ENCODE data around the gene TMEM214.

Gene TMEM214

GRCh38 chr2:27060323-27060722 lies 27.6 kb downstream of the TMEM214 start:
- TF ChIP-seq SPI1 (IDR thresholded peaks at IDR 0.05; ENCODE audit: borderline replicate concordance, low read depth) (no peak), GABPA (IDR thresholded peaks at IDR 0.05; ENCODE audit: low read depth) (no peak)
- H3K4me3 ChIP-seq (replicated peaks; ENCODE audit: insufficient read depth, low read length) = no peak overlapping the region
- DNase-seq (ENCODE audit: low read depth in 1 of 2, low spot score in 1 of 2) = no peak

GRCh38 chr2:27065128-27065527 lies 32.4 kb downstream of the TMEM214 start:
- Histone ChIP-seq H3K27ac (replicated peaks) (no peak overlapping the region), H3K4me3 (replicated peaks; ENCODE audit: insufficient read depth, low read length) (no peak overlapping the region), H3K27me3 (ENCODE audit: insufficient read depth, poor library complexity, severe bottlenecking) (no peaks in the 10 kb centered on the region)
- TF ChIP-seq GABPA (IDR thresholded peaks at IDR 0.05; ENCODE audit: low read depth) (no peak), POLR2AphosphoS5 (IDR thresholded peaks at IDR 0.05; ENCODE audit: low read depth) (no peak), REST (IDR thresholded peaks at IDR 0.05; ENCODE audit: insufficient replicate concordance, low read depth) (no peak), SPI1 (IDR thresholded peaks at IDR 0.05; ENCODE audit: borderline replicate concordance, low read depth) (no peak), CTCF (IDR thresholded peaks at IDR 0.05; ENCODE audit: insufficient read depth, low read length) (no peak)
- DNase-seq (ENCODE audit: low read depth in 1 of 2, low spot score in 1 of 2) = no peak

More at GRCh38 chr2:27060323-27060722, 27.6 kb downstream of the TMEM214 start:
- no peaks in the 10 kb centered on the region for H3K27me3 ChIP-seq (ENCODE audit: insufficient read depth, poor library complexity, severe bottlenecking)
- H3K27ac ChIP-seq (replicated peaks) = no peak overlapping the region

- TF ChIP-seq CTCF (IDR thresholded peaks at IDR 0.05; ENCODE audit: insufficient read depth, low read length) (no peak), GABPA (IDR thresholded peaks at IDR 0.05; ENCODE audit: low read depth) (no peak), SPI1 (IDR thresholded peaks at IDR 0.05; ENCODE audit: borderline replicate concordance, low read depth) (no peak), REST (IDR thresholded peaks at IDR 0.05; ENCODE audit: insufficient replicate concordance, low read depth) (no peak), POLR2AphosphoS5 (IDR thresholded peaks at IDR 0.05; ENCODE audit: low read depth) (no peak)
- no peak for DNase-seq (ENCODE audit: low read depth in 1 of 2, low spot score in 1 of 2)
- H3K27ac ChIP-seq (replicated peaks) = no peak overlapping the region
- H3K27me3 ChIP-seq (ENCODE audit: insufficient read depth, poor library complexity, severe bottlenecking) = no peaks in the 10 kb centered on the region
- H3K4me3 ChIP-seq (replicated peaks; ENCODE audit: insufficient read depth, low read length) = no peak overlapping the region
These were observed 34.6 kb downstream of the TMEM214 start for GRCh38 chr2:27067385-27067784.

- DNase-seq (ENCODE audit: low read depth in 1 of 2, low spot score in 1 of 2) = no peak
- Histone ChIP-seq H3K27ac (replicated peaks) (no peak overlapping the region), H3K27me3 (ENCODE audit: insufficient read depth, poor library complexity, severe bottlenecking) (no peaks in the 10 kb centered on the region), H3K4me3 (replicated peaks; ENCODE audit: insufficient read depth, low read length) (no peak overlapping the region)
- TF ChIP-seq REST (IDR thresholded peaks at IDR 0.05; ENCODE audit: insufficient replicate concordance, low read depth) (no peak), CTCF (IDR thresholded peaks at IDR 0.05; ENCODE audit: insufficient read depth, low read length) (no peak), POLR2AphosphoS5 (IDR thresholded peaks at IDR 0.05; ENCODE audit: low read depth) (no peak), GABPA (IDR thresholded peaks at IDR 0.05; ENCODE audit: low read depth) (no peak), SPI1 (IDR thresholded peaks at IDR 0.05; ENCODE audit: borderline replicate concordance, low read depth) (no peak)
These were observed 36.7 kb downstream of the TMEM214 start for GRCh38 chr2:27069436-27069835.

All from HL-60 (cell line).